Aorta (tissue), 5 donors: ENCODE results near the gene SART1. TPM values are rescaled to one million over a fixed set of nuclear protein-coding genes. Genes with fewer than 3 reads are reported as not detected.
"Not testable (repeated sequence)": the region's sequence is repeated elsewhere in the genome, so short reads cannot be mapped to it uniquely, and the experiment has no call there.

Experiments
- ATAC-seq: fragments of 200-7000 bp; cut with Tn5 transposase; one replicate; pipeline ENCODE4 v1.9.1; 2022; ENCODE audit warnings: moderate library complexity; ENCODE audit not compliant: low FRiP score
- DNase-seq, 2 donors: peaks; one replicate each; pipeline ENCODE4 v3.0.0-alpha.2; 2020
- H3K27ac ChIP-seq, 2 donors: one replicate each; pipeline ENCODE4 v1.5.1; 2013; ENCODE audit warnings: low read length in 2 of 2, mild to moderate bottlenecking in 2 of 2, moderate library complexity in 2 of 2, control low read depth in 1 of 2, inconsistent platforms in 1 of 2, low read depth in 1 of 2
- H3K27me3 ChIP-seq, 2 donors: one replicate each; pipeline ENCODE4 v1.6.1; 2013; ENCODE audit warnings: control low read depth in 1 of 2, low read length in 1 of 2, mild to moderate bottlenecking in 1 of 2, moderate library complexity in 1 of 2; ENCODE audit not compliant: insufficient read depth in 2 of 2, control insufficient read depth in 1 of 2
- H3K36me3 ChIP-seq, 2 donors: one replicate each; pipeline ENCODE4 v1.6.1; 2013; ENCODE audit warnings: control low read depth in 1 of 2, low read length in 1 of 2, mild to moderate bottlenecking in 1 of 2; ENCODE audit not compliant: insufficient read depth in 2 of 2, control insufficient read depth in 1 of 2
- H3K4me1 ChIP-seq, 2 donors: one replicate each; pipeline ENCODE4 v1.6.1; 2013; ENCODE audit warnings: low read length in 2 of 2, control low read depth in 1 of 2, mild to moderate bottlenecking in 1 of 2, moderate library complexity in 1 of 2; ENCODE audit not compliant: insufficient read depth in 2 of 2, control insufficient read depth in 1 of 2
- H3K4me3 ChIP-seq, 2 donors: one replicate each; pipeline ENCODE4 v1.5.1; 2013; ENCODE audit warnings: low read length in 2 of 2, control low read depth in 1 of 2, mild to moderate bottlenecking in 1 of 2
- H3K9me3 ChIP-seq: one replicate; pipeline ENCODE4 v1.6.1; 2013; ENCODE audit warnings: mild to moderate bottlenecking, low read length; ENCODE audit not compliant: control insufficient read depth
- WGBS, 2 donors: extraction: QIAGEN DNeasy Blood & Tissue Kit; methylation state at CpG; one replicate each; pipeline ENCODE4 v1.1.7; 2013; 5-methylcytosine and 5-hydroxymethylcytosine counted together
- intact Hi-C, 2 donors: fragments of 100-400 bp; cut with DNase I; formaldehyde crosslinking; loops; one replicate each; pipeline versions ENCODE4 v1.14.2 to v1.15.0; 2022
- polyA plus RNA-seq, 2 donors: library from polyadenylated mRNA; stranded (reverse); fragments of 200-250 nt; gene quantifications; one replicate each; pipeline ENCODE4 v1.2.3, GENCODE V29; 2013
- total RNA-seq, 2 donors: library from RNA; stranded (reverse); fragmentation: NEBNext Ultra II Directional; extraction: Animal tissue kit (Norgen Biotek cat#: 25700); gene quantifications; one replicate each; pipeline ENCODE4 v1.2.1, GENCODE V29; 2021
- donor health status: healthy with polysubstance abuse.
- donor health status: Bipolar disorder and iron deficiency.
- donor health status: DM: no; HTN: no; CAD: no.
- donor health status: DM: no; HTN: no; CAD: no.
- donor health status: DM: yes; HTN: yes; CAD: no.

Gene SART1
- total and polyA plus RNA-seq, 4 donors, result 27.9 to 129 (median 51.6) TPM

GRCh38 chr11:66006134-66006890, 44.8 kb downstream of the SART1 start:
- no peak for ATAC-seq
- 79 to 80% methylated on average over 13 of the region's 13 CpGs for WGBS, 2 donors
- Histone ChIP-seq H3K4me3 (no peak overlapping the region), H3K36me3 (no peaks in the 10 kb centered on the region), H3K4me1 (no peaks in the 10 kb centered on the region), H3K27me3 (no peaks in the 10 kb centered on the region), H3K27ac (peak overlapping the region in 1 of 2 donors; percentile 23), H3K9me3 (no peaks in the 10 kb centered on the region)
- intact Hi-C loops, result no loop called here
- peak in 1 of 2 donors; percentile 36 for DNase-seq

GRCh38 chr11:66006891-66007176, 45.3 kb downstream of the SART1 start:
- Histone ChIP-seq H3K9me3 (no peaks in the 10 kb centered on the region), H3K27me3 (no peaks in the 10 kb centered on the region), H3K27ac (peak overlapping the region in 1 of 2 donors; percentile 34), H3K4me3 (no peak overlapping the region), H3K4me1 (no peaks in the 10 kb centered on the region), H3K36me3 (no peaks in the 10 kb centered on the region)
- ATAC-seq, result no peak
- WGBS, 2 donors, result 62 to 66% methylated on average over 4 of the region's 4 CpGs
- DNase-seq, result peak in 1 of 2 donors; percentile 21
- intact Hi-C loops, result no loop called here

- no peak for ATAC-seq
- WGBS, 2 donors, result 63% methylated on average over 5 of the region's 5 CpGs
- H3K27me3 ChIP-seq, result no peaks in the 10 kb centered on the region
- no peaks in the 10 kb centered on the region for H3K36me3 ChIP-seq
- no peaks in the 10 kb centered on the region for H3K4me1 ChIP-seq
- H3K9me3 ChIP-seq, result no peaks in the 10 kb centered on the region
- H3K4me3 ChIP-seq, result no peak overlapping the region
- intact Hi-C loops, result no loop called here
- H3K27ac ChIP-seq, result peak overlapping the region in 1 of 2 donors; percentile 34
- DNase-seq, result peak in 1 of 2 donors; percentile 48
Measured at GRCh38 chr11:66007201-66007634, 45.7 kb downstream of the SART1 start.

GRCh38 chr11:66008095-66008467, 46.5 kb downstream of the SART1 start:
- DNase-seq (no peak), ATAC-seq (no peak)
- WGBS, 2 donors, result 93 to 94% methylated on average over 2 of the region's 2 CpGs
- intact Hi-C loops, result no loop called here
- Histone ChIP-seq H3K4me3 (no peak overlapping the region), H3K36me3 (no peaks in the 10 kb centered on the region), H3K9me3 (no peaks in the 10 kb centered on the region), H3K4me1 (no peaks in the 10 kb centered on the region), H3K27ac (no peak overlapping the region), H3K27me3 (no peaks in the 10 kb centered on the region)

GRCh38 chr11:66008468-66009101, 47.1 kb downstream of the SART1 start:
- intact Hi-C loops, result no loop called here
- no peak overlapping the region for H3K4me3 ChIP-seq
- no peaks in the 10 kb centered on the region for H3K27me3 ChIP-seq
- peak overlapping the region in 1 of 2 donors; percentile 16 for H3K27ac ChIP-seq
- H3K36me3 ChIP-seq, result no peaks in the 10 kb centered on the region
- ATAC-seq, result no peak
- H3K4me1 ChIP-seq, result no peaks in the 10 kb centered on the region
- DNase-seq, result no peak
- no peaks in the 10 kb centered on the region for H3K9me3 ChIP-seq
- WGBS, 2 donors, result 60 to 64% methylated on average over 10 of the region's 10 CpGs

GRCh38 chr11:66010036-66010435, 48.5 kb downstream of the SART1 start:
- H3K4me1 ChIP-seq, DNase-seq, H3K27ac ChIP-seq, H3K4me3 ChIP-seq, H3K36me3 ChIP-seq, intact Hi-C loops, ATAC-seq, H3K9me3 ChIP-seq, H3K27me3 ChIP-seq: not testable (repeated sequence)
- 90 to 93% methylated on average over 4 of the region's 4 CpGs for whole genome bisulfite sequencing, 2 donors

- intact Hi-C loops, result no loop called here
- DNase-seq (no peak), ATAC-seq (no peak)
- Histone ChIP-seq H3K4me1 (no peaks in the 10 kb centered on the region), H3K4me3 (no peak overlapping the region), H3K27me3 (no peaks in the 10 kb centered on the region), H3K36me3 (no peaks in the 10 kb centered on the region), H3K27ac (peak overlapping the region; percentile 57 to 59), H3K9me3 (no peaks in the 10 kb centered on the region)
- 38 to 42% methylated on average over 13 to 14 of the region's 14 CpGs for WGBS, 2 donors
Measured at GRCh38 chr11:66011239-66011784, 49.8 kb downstream of the SART1 start.

- DNase-seq (no peak), ATAC-seq (no peak)
- 10 to 14% methylated on average over 56 to 61 of the region's 61 CpGs for WGBS, 2 donors
- peak within 1 kb of the TSS; percentile 57 to 59 for H3K27ac ChIP-seq
- intact Hi-C loops, result no loop called here
- no peak within 1 kb of the TSS for H3K4me3 ChIP-seq
- no peaks in the 10 kb centered on the region for H3K4me1 ChIP-seq
- H3K9me3 ChIP-seq, result no peaks in the 10 kb centered on the region
- no peaks in the 10 kb centered on the region for H3K36me3 ChIP-seq
- H3K27me3 ChIP-seq, result no peaks in the 10 kb centered on the region
Measured at GRCh38 chr11:66011785-66012303, 50.3 kb downstream of the SART1 start, which contains the start of gene CST6. Gene CST6, plus strand, starts transcription at chr11:66012008. Its CDS starts 37 bp downstream, at chr11:66012045.
